ENCODE results near the gene METTL13.

METTL13 gene

GRCh38 chr1:171833091-171833825 lies 51.8 kb downstream of the METTL13 start:
- DNase-seq (ENCODE audit: low read depth): peak; percentile 53
- H3K4me1 ChIP-seq (ENCODE audit: control insufficient read depth, insufficient read depth, low read length): no peaks in the 10 kb centered on the region
- no peak overlapping the region for H3K9ac ChIP-seq (ENCODE audit: low read length)
- H3K4me3 ChIP-seq (ENCODE audit: low read length): no peak overlapping the region
- H3K9me3 ChIP-seq (ENCODE audit: control insufficient read depth, low read length): no peaks in the 10 kb centered on the region
- H3K36me3 ChIP-seq (ENCODE audit: control insufficient read depth, insufficient read depth, low read length, severe bottlenecking): no peaks in the 10 kb centered on the region
- no peaks in the 10 kb centered on the region for H3K27me3 ChIP-seq (replicated peaks; ENCODE audit: control insufficient read depth, insufficient read depth, low read length)

GRCh38 chr1:171834821-171835220 lies 53.4 kb downstream of the METTL13 start:
- Histone ChIP-seq H3K36me3 (ENCODE audit: control insufficient read depth, insufficient read depth, low read length, severe bottlenecking) (no peaks in the 10 kb centered on the region), H3K4me1 (ENCODE audit: control insufficient read depth, insufficient read depth, low read length) (no peaks in the 10 kb centered on the region), H3K9me3 (ENCODE audit: control insufficient read depth, low read length) (no peaks in the 10 kb centered on the region), H3K9ac (ENCODE audit: low read length) (no peak overlapping the region), H3K4me3 (ENCODE audit: low read length) (no peak overlapping the region), H3K27me3 (replicated peaks; ENCODE audit: control insufficient read depth, insufficient read depth, low read length) (no peaks in the 10 kb centered on the region)
- no peak for DNase-seq (ENCODE audit: low read depth)

GRCh38 chr1:171835891-171836290 lies 54.4 kb downstream of the METTL13 start:
- Histone ChIP-seq H3K4me1 (ENCODE audit: control insufficient read depth, insufficient read depth, low read length) (peaks cover 3% of the 10 kb centered on the region), H3K36me3 (ENCODE audit: control insufficient read depth, insufficient read depth, low read length, severe bottlenecking) (no peaks in the 10 kb centered on the region), H3K27me3 (replicated peaks; ENCODE audit: control insufficient read depth, insufficient read depth, low read length) (peaks cover 3% of the 10 kb centered on the region), H3K4me3 (ENCODE audit: low read length) (no peak overlapping the region), H3K9ac (ENCODE audit: low read length) (no peak overlapping the region), H3K9me3 (ENCODE audit: control insufficient read depth, low read length) (no peaks in the 10 kb centered on the region)
- no peak for DNase-seq (ENCODE audit: low read depth)

DNA sequence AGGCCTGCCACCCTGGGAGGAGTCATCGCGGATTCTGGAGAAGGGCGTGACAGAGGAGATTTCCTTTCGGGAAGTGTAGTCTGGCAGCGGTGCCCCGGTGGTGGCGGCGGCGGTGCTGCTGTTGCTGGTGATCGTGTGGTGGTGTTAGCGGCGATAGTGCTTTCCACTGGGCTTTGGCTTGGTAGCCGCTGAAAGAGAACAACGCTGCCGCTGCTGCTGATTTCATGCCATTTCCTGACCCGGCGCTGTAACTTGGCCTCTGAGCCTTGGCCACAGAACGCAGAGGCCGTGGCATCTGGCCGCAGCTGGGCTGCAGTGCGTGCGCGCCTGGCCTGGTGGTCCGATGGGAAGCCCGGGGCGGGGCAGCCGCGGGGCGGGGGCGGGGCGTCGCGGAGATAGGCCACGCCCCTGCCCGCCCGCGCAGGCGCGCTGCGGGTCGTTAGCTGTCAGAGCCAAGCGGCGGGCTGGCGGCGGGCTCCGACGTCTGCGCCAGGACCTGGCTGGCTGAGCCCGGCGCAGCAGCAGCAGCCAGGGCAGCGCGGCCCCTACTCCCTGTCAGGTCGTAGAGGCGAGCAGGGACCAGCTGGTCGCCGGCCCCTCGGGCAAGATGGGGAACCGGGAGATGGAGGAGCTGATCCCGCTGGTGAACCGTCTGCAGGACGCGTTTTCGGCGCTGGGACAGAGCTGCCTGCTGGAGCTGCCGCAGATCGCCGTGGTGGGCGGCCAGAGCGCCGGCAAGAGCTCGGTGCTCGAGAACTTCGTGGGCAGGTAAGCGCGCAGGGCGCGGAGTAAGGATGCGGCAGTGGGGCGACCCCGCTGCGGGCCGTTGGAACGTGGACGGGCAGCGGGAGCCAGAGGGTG lies 59.8 kb downstream of the METTL13 start, which contains the start of gene DNM3:
DNM3 (plus strand) TSS at position 449 of the 861 bp plus-strand sequence; CDS start at position 608, 159 bp downstream.
- Histone ChIP-seq H3K36me3 (ENCODE audit: control insufficient read depth, insufficient read depth, low read length, severe bottlenecking) (no peaks in the 10 kb centered on the region), H3K4me1 (ENCODE audit: control insufficient read depth, insufficient read depth, low read length) (peaks cover 4% of the 10 kb centered on the region), H3K4me3 (ENCODE audit: low read length) (peak within 1 kb of the TSS; percentile 93), H3K9ac (ENCODE audit: low read length) (peak within 1 kb of the TSS; percentile 78), H3K27me3 (replicated peaks; ENCODE audit: control insufficient read depth, insufficient read depth, low read length) (peaks cover 3% of the 10 kb centered on the region), H3K9me3 (ENCODE audit: control insufficient read depth, low read length) (no peaks in the 10 kb centered on the region)
- peak; percentile 92 for DNase-seq (ENCODE audit: low read depth)

- Histone ChIP-seq H3K9me3 (ENCODE audit: control insufficient read depth, low read length) (no peaks in the 10 kb centered on the region), H3K4me3 (ENCODE audit: low read length) (peak overlapping the region; percentile 93), H3K9ac (ENCODE audit: low read length) (peak overlapping the region; percentile 69), H3K27me3 (replicated peaks; ENCODE audit: control insufficient read depth, insufficient read depth, low read length) (peaks cover 3% of the 10 kb centered on the region), H3K36me3 (ENCODE audit: control insufficient read depth, insufficient read depth, low read length, severe bottlenecking) (no peaks in the 10 kb centered on the region), H3K4me1 (ENCODE audit: control insufficient read depth, insufficient read depth, low read length) (peaks cover 4% of the 10 kb centered on the region)
- DNase-seq (ENCODE audit: low read depth): peak; percentile 24
Measured at GRCh38 chr1:171841931-171842761, 60.7 kb downstream of the METTL13 start.

DNA sequence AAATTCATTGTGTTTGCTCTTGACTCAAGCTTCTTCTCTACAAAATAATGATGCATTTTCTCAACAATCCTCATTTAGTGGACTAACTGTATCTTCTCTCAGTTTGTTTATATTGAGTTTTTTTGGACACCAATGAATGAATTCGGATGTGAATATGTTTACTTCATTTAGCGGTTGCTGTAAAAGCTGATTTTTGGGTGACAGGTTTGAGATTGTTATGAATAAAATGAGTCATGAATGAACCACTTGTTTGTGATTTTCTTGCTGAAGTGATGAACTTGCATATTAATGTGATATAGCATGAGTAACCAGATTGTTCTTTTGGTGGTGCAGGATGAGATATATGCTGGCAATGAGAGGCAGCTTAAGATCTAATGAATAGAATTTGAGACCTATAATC lies 62.9 kb downstream of the METTL13 start:
- H3K9ac ChIP-seq (ENCODE audit: low read length): no peak overlapping the region
- no peak for DNase-seq (ENCODE audit: low read depth)
- no peaks in the 10 kb centered on the region for H3K36me3 ChIP-seq (ENCODE audit: control insufficient read depth, insufficient read depth, low read length, severe bottlenecking)
- H3K4me1 ChIP-seq (ENCODE audit: control insufficient read depth, insufficient read depth, low read length): peaks cover 4% of the 10 kb centered on the region
- H3K4me3 ChIP-seq (ENCODE audit: low read length): no peak overlapping the region
- peaks cover 3% of the 10 kb centered on the region for H3K27me3 ChIP-seq (replicated peaks; ENCODE audit: control insufficient read depth, insufficient read depth, low read length)
- no peaks in the 10 kb centered on the region for H3K9me3 ChIP-seq (ENCODE audit: control insufficient read depth, low read length)

DNA sequence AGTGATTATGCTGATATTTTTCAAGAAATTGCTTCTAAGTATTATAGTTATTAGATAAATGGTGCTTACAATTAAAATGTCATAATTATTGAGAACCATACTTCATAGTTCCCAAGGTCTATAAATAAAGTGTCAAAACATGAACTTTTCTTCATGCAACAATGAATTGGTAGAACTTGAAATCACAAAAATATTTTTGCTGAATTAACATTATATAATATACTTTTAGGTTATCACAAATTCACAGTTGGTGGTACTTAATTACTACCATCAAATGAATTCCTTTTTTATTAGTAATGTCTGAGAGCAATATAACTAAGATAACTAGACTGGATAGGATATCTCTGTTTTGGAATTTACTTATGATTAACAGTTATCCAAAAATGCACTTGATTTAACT lies 64.5 kb downstream of the METTL13 start:
- no peak overlapping the region for H3K9ac ChIP-seq (ENCODE audit: low read length)
- H3K9me3 ChIP-seq (ENCODE audit: control insufficient read depth, low read length): no peaks in the 10 kb centered on the region
- no peak for DNase-seq (ENCODE audit: low read depth)
- no peaks in the 10 kb centered on the region for H3K36me3 ChIP-seq (ENCODE audit: control insufficient read depth, insufficient read depth, low read length, severe bottlenecking)
- no peaks in the 10 kb centered on the region for H3K27me3 ChIP-seq (replicated peaks; ENCODE audit: control insufficient read depth, insufficient read depth, low read length)
- no peaks in the 10 kb centered on the region for H3K4me1 ChIP-seq (ENCODE audit: control insufficient read depth, insufficient read depth, low read length)
- H3K4me3 ChIP-seq (ENCODE audit: low read length): no peak overlapping the region
